HEK293T (cell line): Measurements from ENCODE around the gene GTF2H2C.
"Not testable (repeated sequence)": the region's sequence is repeated elsewhere in the genome, so short reads cannot be mapped to it uniquely, and the experiment has no call there.

Experiments used
- CTCF ChIA-PET: fragments of 350-600 bp; formaldehyde crosslinking; extraction: SDS; loops from one replicate; lab custom pipeline; 2021; ENCODE audit warnings: antibody characterized with exemption, inconsistent platforms; lab: Yijun Ruan, JAX
- POLR2A ChIA-PET: fragments of 350-600 bp; formaldehyde crosslinking; extraction: SDS; loops from one replicate; lab custom pipeline; 2020; ENCODE audit warnings: antibody characterized with exemption, inconsistent platforms; lab: Yijun Ruan, JAX
- DNase-seq: peaks from one replicate; pipeline ENCODE4 v3.0.0; 2012; ENCODE audit warnings: mixed read lengths; ENCODE audit errors: extremely low spot score
- ARNT ChIP-seq: fragments of 450-650 bp; IDR thresholded peaks from 2 replicates; pipeline ENCODE4 v1.6.1; 2017; ENCODE audit warnings: mild to moderate bottlenecking
- BHLHE40 ChIP-seq: fragments of 450-650 bp; IDR thresholded peaks from 2 replicates; pipeline ENCODE4 v1.6.1; 2016; ENCODE audit warnings: mild to moderate bottlenecking, moderate library complexity, borderline replicate concordance
- CTBP1 ChIP-seq: fragments of 450-650 bp; IDR thresholded peaks from 2 replicates; pipeline ENCODE4 v1.6.1; 2016; ENCODE audit warnings: borderline replicate concordance
- ELF4 ChIP-seq: fragments of 450-650 bp; IDR thresholded peaks from 2 replicates; pipeline ENCODE4 v1.6.1; 2017; ENCODE audit warnings: antibody characterized with exemption
- FOXA1 ChIP-seq: fragments of 450-650 bp; IDR thresholded peaks from 2 replicates; pipeline ENCODE4 v1.6.1; 2016; ENCODE audit warnings: mild to moderate bottlenecking
- FOXK2 ChIP-seq: fragments of 450-650 bp; IDR thresholded peaks from 2 replicates; pipeline ENCODE4 v1.6.1; 2016; ENCODE audit warnings: mild to moderate bottlenecking
- FOXM1 ChIP-seq: fragments of 450-650 bp; IDR thresholded peaks from 2 replicates; pipeline ENCODE4 v1.6.1; 2017; ENCODE audit warnings: mild to moderate bottlenecking, borderline replicate concordance
- HDGF ChIP-seq: fragments of 450-650 bp; IDR thresholded peaks from 2 replicates; pipeline ENCODE4 v1.6.1; 2017; ENCODE audit warnings: antibody characterized with exemption, borderline replicate concordance
- L3MBTL2 ChIP-seq: fragments of 450-650 bp; conservative IDR thresholded peaks from 2 replicates; pipeline ENCODE4 v1.6.1; 2016; ENCODE audit warnings: mild to moderate bottlenecking
- LEF1 ChIP-seq: fragments of 450-650 bp; IDR thresholded peaks from 2 replicates; pipeline ENCODE4 v1.6.1; 2017; ENCODE audit warnings: mild to moderate bottlenecking, borderline replicate concordance
- NFRKB ChIP-seq: fragments of 450-650 bp; IDR thresholded peaks from 2 replicates; pipeline ENCODE4 v1.6.1; 2016; ENCODE audit warnings: mild to moderate bottlenecking, moderate library complexity
- SP1 ChIP-seq: fragments of 450-650 bp; IDR thresholded peaks from 2 replicates; pipeline ENCODE4 v1.6.1; 2017
- SUZ12 ChIP-seq: fragments of 450-650 bp; IDR thresholded peaks from 2 replicates; pipeline ENCODE4 v1.6.1; 2016; ENCODE audit warnings: mild to moderate bottlenecking
- TARDBP ChIP-seq: fragments of 450-650 bp; IDR thresholded peaks from 2 replicates; pipeline ENCODE4 v1.6.1; 2016
- ZNF384 ChIP-seq: fragments of 450-650 bp; IDR thresholded peaks from 2 replicates; pipeline ENCODE4 v1.6.1; 2016
- TF ChIP-seq, protein P1 (sequence below): fragments of 450-650 bp; IDR thresholded peaks from 2 replicates; pipeline ENCODE4 v1.6.1; 2016

GTF2H2C gene

DNA sequence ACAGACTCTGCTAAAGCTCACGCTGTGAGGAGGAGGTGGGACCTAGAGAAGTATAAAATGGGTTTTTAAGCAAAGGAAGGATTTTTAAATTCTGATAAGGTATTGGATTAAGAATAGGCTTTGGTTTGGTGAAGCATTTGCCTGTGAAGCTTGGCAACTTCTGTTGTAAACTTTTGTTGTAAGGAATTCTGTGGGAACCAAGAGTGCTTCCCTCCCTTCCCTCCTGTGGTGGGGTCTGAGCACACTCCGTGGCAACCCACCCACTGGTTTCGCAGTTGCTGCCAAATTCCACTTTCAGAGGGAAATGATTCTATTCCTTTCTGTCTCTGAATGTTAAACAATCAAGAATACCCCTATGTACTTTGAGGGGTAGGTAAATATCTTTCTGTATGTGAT, 28.6 kb upstream of the GTF2H2C start:
- DNase-seq: no peak
- no peak for TF ChIP-seq NFRKB
- no peak for TF ChIP-seq L3MBTL2
- no peak for TF ChIP-seq FOXM1
- no peak for TF ChIP-seq ZNF384
- no peak for TF ChIP-seq SUZ12
- TF ChIP-seq ARNT: no peak
- TF ChIP-seq SP1: no peak
- no peak for TF ChIP-seq LEF1
- TF ChIP-seq ELF4: no peak
- TF ChIP-seq FOXA1: no peak
- TF ChIP-seq CTBP1: no peak
- TF ChIP-seq HDGF: no peak
- TF ChIP-seq BHLHE40: no peak
- TF ChIP-seq TARDBP: no peak
- no peak for TF ChIP-seq FOXK2
- TF ChIP-seq, protein P1, sequence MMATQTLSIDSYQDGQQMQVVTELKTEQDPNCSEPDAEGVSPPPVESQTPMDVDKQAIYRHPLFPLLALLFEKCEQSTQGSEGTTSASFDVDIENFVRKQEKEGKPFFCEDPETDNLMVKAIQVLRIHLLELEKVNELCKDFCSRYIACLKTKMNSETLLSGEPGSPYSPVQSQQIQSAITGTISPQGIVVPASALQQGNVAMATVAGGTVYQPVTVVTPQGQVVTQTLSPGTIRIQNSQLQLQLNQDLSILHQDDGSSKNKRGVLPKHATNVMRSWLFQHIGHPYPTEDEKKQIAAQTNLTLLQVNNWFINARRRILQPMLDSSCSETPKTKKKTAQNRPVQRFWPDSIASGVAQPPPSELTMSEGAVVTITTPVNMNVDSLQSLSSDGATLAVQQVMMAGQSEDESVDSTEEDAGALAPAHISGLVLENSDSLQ: no peak
- ChIA-PET CTCF (interaction anchor here (0.7 kb wide), 1 partner anchor 12 kb away, joined by 3 read pairs; no protein-coding TSS in a partner anchor), POLR2A (interaction anchor here (0.6 kb wide), 1 partner anchor 106 kb away, joined by 3 read pairs; no protein-coding TSS in a partner anchor)

- DNase-seq, POLR2A ChIA-PET, CTCF ChIA-PET: not testable (repeated sequence)
These were observed 22.1 kb upstream of the GTF2H2C start for GRCh38 chr5:69537911-69538310.

- CTCF ChIA-PET, DNase-seq, POLR2A ChIA-PET: not testable (repeated sequence)
These were observed 21.3 kb upstream of the GTF2H2C start for GRCh38 chr5:69538735-69539134.

DNA sequence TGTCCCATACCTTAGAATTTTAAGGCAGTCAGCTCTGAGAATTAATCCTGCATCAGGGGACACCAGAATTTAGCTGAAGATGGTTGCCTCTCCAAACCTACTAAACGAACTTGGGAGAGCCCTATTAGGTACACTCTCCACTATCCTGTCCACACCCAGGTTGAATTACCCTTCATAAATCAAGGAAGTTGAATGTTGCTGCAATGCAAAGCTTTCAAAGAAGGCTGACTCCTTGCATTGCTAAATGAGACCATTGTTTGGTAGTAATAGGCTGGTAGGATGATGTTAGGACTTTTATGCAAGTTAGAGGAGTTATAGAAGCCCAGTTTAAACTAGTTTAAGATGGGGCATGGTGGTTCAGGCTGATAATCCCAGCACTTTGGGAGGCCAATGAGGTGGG, 18.6 kb upstream of the GTF2H2C start:
- CTCF ChIA-PET, DNase-seq, POLR2A ChIA-PET: not testable (repeated sequence)

GRCh38 chr5:69542838-69543618, 17.0 kb upstream of the GTF2H2C start:
- DNase-seq, POLR2A ChIA-PET, CTCF ChIA-PET: not testable (repeated sequence)

- CTCF ChIA-PET, POLR2A ChIA-PET, DNase-seq: not testable (repeated sequence)
These were observed 15.4 kb upstream of the GTF2H2C start for GRCh38 chr5:69544602-69545001.

DNA sequence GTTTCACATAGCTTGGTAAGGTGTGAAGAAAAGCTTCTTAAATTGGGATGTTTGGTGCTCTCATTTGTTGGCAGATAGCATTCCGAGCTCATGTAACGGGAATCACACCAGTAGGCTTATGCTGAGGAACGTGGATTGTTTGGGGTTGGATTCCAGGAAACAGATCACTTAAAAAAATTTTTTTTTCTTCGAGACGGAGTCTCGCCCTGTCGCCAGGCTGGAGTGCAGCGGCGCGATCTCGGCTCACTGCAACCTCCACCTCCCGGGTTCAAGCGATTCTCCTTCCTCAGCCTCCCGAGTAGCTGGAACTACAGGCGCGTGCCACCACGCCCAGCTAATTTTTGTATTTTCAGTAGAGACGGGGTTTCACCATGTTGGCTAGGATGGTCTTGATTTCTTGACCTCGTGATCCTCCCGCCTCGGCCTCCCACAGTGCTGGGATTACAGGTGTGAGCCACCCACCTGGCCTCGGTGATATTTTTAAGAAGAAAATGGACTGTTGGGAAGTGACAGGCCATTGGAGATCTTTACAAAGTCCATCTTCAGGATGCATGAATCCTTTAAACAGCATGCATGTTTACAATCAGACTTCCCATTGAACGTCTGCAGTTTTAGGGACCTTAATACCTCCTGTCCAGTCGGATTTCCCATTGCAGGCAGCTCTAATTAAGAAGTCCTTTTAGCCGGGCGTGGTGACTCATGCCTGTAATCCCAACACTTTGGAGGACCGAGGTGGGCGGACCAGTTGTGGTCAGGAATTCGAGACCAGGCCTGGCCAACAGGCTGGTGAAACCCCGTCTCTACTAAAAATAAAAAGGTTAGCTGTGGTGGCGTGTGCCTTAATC, 818 bp downstream of the GTF2H2C start:
- POLR2A ChIA-PET, CTCF ChIA-PET, DNase-seq: not testable (repeated sequence)

DNA sequence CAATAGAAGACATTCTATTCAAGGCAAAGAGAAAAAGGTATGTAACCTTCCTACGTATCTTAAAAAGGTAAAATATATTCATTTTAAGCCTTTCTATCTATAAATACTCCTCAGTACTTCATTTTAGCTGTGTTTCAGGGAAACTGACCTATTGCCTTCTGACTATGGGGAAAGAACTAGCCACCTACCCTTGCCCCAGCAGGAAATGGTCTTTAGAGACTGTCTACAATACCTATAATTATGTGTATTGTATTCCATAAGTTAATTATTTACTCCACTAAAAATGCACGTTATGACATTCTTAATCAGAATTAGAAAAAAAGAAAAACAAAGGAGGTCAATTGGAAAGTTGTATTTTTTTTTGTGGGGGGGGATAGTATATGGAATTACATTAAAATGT, 6.2 kb downstream of the GTF2H2C start:
- DNase-seq, CTCF ChIA-PET, POLR2A ChIA-PET: not testable (repeated sequence)

GRCh38 chr5:69568072-69568471, 8.1 kb downstream of the GTF2H2C start:
- POLR2A ChIA-PET, DNase-seq, CTCF ChIA-PET: not testable (repeated sequence)

DNA sequence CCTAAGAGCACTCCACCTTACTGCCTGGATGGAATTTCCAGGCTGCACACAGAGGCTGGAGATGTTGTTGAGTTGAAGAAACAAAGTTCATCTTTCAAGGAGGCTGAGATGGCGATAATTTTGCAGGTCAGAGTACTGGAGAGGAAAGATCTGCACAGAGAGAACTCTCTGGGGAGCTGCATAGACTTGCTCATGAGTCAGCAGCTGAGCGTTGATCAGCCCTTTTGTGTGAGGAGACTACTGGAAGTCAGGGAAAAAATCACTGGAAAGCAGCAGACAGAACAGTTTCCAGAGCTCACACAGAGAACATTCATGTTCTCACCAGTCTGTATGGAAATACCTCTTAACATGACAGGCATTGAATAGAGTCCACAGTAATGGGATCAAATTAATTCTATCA, 23.4 kb downstream of the GTF2H2C start:
- POLR2A ChIA-PET, CTCF ChIA-PET, DNase-seq: not testable (repeated sequence)

GRCh38 chr5:69596114-69596840, 36.3 kb downstream of the GTF2H2C start:
- POLR2A ChIA-PET, CTCF ChIA-PET, DNase-seq: not testable (repeated sequence)

GRCh38 chr5:69601947-69602346, 42.0 kb downstream of the GTF2H2C start:
- DNase-seq, CTCF ChIA-PET, POLR2A ChIA-PET: not testable (repeated sequence)

DNA sequence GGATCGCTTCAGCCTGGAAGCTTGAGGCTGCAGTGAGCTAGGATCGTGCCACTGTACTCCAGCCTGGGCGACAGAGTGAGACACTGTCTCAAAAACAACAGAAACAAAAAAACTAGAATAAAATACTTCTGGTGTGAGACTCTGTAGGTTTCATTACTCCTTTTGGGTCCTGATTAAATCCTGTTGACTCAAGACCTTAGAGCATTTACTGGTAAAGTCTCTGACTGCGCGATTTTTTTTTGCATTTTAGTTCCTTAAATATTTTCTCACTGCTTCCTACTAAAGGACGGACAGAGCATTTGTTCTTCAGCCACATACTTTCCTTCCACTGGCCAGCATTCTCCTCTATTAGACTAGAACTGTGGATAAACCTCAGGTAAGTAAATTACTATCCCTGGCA, 46.8 kb downstream of the GTF2H2C start:
- CTCF ChIA-PET, DNase-seq, POLR2A ChIA-PET: not testable (repeated sequence)

GRCh38 chr5:69607750-69608149, 47.8 kb downstream of the GTF2H2C start:
- POLR2A ChIA-PET, DNase-seq, CTCF ChIA-PET: not testable (repeated sequence)
